ENCODE results near the gene OR4L1. TPM values are rescaled to one million over a fixed set of nuclear protein-coding genes. Genes with fewer than 3 reads are reported as not detected.
"Not testable (repeated sequence)": the region's sequence is repeated elsewhere in the genome, so short reads cannot be mapped to it uniquely, and the experiment has no call there.

The OR4L1 gene
- polyA plus RNA-seq, 1 of the 3 experiments (the other 2 are of a cell fraction): not detected

DNA sequence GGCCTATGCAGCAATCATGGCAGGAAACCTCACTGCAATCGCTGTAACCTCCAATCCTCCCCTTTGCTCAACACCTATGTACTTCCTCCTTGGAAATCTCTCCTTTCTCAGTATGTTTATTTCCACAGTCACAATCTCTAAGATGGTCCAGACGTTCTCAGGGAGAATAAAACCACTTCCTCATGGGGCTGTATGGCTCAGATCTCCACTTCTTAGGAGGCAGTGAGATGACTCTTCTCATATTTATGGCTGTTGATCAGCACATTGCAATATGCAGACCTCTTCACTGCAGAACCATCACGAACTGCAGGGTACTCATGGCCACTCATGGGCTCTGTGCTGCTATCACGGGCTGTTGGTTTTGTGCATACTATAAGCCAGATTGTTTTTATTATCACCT lies 33.6 kb downstream of the OR4L1 start (continued):
- no peak for TF ChIP-seq RXRA (IDR thresholded peaks at IDR 0.05; ENCODE audit: borderline replicate concordance, low read depth)
- TF ChIP-seq FOXJ3 (CRISPR knock-in tag; IDR thresholded peaks at IDR 0.05): no peak
- no peak for TF ChIP-seq POLR2AphosphoS5 (IDR thresholded peaks at IDR 0.05; ENCODE audit: low read depth, low read length)
- TF ChIP-seq, protein P1, sequence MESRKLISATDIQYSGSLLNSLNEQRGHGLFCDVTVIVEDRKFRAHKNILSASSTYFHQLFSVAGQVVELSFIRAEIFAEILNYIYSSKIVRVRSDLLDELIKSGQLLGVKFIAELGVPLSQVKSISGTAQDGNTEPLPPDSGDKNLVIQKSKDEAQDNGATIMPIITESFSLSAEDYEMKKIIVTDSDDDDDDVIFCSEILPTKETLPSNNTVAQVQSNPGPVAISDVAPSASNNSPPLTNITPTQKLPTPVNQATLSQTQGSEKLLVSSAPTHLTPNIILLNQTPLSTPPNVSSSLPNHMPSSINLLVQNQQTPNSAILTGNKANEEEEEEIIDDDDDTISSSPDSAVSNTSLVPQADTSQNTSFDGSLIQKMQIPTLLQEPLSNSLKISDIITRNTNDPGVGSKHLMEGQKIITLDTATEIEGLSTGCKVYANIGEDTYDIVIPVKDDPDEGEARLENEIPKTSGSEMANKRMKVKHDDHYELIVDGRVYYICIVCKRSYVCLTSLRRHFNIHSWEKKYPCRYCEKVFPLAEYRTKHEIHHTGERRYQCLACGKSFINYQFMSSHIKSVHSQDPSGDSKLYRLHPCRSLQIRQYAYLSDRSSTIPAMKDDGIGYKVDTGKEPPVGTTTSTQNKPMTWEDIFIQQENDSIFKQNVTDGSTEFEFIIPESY (IDR thresholded peaks at IDR 0.05; ENCODE audit: borderline replicate concordance, low read depth): no peak

DNA sequence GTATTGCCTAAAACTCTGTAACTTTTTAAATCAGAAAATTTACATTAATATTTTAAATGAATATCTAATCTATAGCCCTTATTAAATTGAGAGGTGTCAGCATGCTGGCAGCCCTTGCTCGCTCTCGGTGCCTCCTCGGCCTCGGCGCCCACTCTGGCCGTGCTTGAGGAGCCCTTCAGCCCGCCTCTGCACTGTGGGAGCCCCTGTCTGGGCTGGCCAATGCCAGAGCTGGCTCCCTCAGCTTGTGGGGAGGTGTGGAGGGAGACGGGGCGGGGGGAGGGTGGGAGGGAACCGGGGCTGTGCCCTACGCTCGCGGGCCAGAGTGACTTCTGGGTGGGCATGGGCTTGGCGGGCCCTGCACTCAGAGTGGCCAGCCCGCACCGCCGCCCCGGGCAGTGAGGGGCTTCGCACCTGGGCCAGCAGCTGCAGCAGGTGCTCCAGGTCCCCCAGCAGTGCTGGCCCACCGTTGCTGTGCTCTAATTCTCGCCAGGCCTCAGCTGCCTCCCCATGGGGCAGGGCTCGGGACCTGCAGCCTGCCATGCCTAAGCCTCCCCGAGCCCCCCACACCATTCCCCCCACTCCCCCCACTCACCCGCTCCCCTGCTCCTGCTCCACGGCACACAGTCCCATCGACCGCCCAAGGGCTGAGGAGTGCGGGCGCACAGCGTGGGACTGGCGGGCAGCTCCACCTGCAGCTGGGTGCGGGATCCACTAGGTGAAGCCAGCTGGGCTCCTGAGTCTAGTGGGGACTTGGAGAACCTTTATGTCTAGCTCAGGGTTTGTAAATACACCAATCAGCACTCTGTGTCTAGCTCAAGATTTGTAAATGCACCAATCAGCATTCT lies 39.3 kb downstream of the OR4L1 start:
- H3K79me2 ChIP-seq (ENCODE audit: insufficient read depth); H3K4me2 ChIP-seq; H3K4me1 ChIP-seq (ENCODE audit: control insufficient read depth in 1 of 2, insufficient read depth in 2 of 2, low read depth in 1 of 2, low read length in 1 of 2); H3K27me3 ChIP-seq (ENCODE audit: insufficient read depth); H3K36me3 ChIP-seq (replicated peaks in 1 of 2; ENCODE audit: control insufficient read depth in 1 of 2, insufficient read depth in 2 of 2, low read length in 1 of 2); H4K20me1 ChIP-seq (ENCODE audit: insufficient read depth); H3K4me3 ChIP-seq (ENCODE audit: low read depth in 2 of 2, low read length in 1 of 2); H3K9ac ChIP-seq; DNase-seq; H3K9me2 ChIP-seq; CTCF ChIA-PET; H2AFZ ChIP-seq (ENCODE audit: low read depth); H3F3A ChIP-seq (replicated peaks; ENCODE audit: insufficient read depth); POLR2A ChIA-PET; H3K27ac ChIP-seq (ENCODE audit: low read depth in 2 of 2, low read length in 1 of 2); H3K9me3 ChIP-seq: not testable (repeated sequence)
- WGBS (ENCODE audit: low lambda C conversion rate): 7% methylated on average over 17 of the region's 32 CpGs

DNA sequence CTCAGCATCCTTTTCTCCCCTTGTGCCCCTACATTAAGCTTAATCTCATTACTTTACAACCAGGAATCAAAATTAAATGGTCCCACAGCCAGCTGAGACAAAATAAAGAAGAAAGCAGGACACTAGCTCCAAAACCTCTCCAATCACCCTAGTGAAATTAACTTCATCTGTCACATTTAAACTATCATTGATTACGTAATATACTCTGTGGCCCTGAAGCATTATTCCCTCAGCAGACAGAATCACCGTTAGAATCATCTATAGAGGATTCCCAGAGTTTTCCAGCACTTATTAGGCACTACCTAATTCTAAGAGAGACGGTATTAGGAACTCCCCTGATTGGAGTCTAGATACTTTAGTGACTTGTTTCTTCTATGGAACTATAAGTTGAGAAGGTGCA lies 50.6 kb downstream of the OR4L1 start, which contains the start of gene OR4K17:
OR4K17 (plus strand) TSS at position 302 of the 400 bp plus-strand sequence. CDS start 6,761 bp downstream, outside the sequence.
- Histone ChIP-seq H3K9me3 (no peaks in the 10 kb centered on the region), H4K20me1 (ENCODE audit: insufficient read depth) (no peaks in the 10 kb centered on the region), H3K4me2 (no peak within 1 kb of the TSS), H3K79me2 (ENCODE audit: insufficient read depth) (no peaks in the 10 kb centered on the region), H3K9ac (no peak within 1 kb of the TSS), H3K36me3 (replicated peaks in 1 of 2; ENCODE audit: control insufficient read depth in 1 of 2, insufficient read depth in 2 of 2, low read length in 1 of 2) (no peaks in the 10 kb centered on the region), H2AFZ (ENCODE audit: low read depth) (no peak within 1 kb of the TSS), H3K4me3 (ENCODE audit: low read depth in 2 of 2, low read length in 1 of 2) (no peak within 1 kb of the TSS), H3K27ac (ENCODE audit: low read depth in 2 of 2, low read length in 1 of 2) (no peak within 1 kb of the TSS), H3K9me2 (no peaks in the 10 kb centered on the region), H3F3A (replicated peaks; ENCODE audit: insufficient read depth) (no peaks in the 10 kb centered on the region), H3K4me1 (ENCODE audit: control insufficient read depth in 1 of 2, insufficient read depth in 2 of 2, low read depth in 1 of 2, low read length in 1 of 2) (no peaks in the 10 kb centered on the region), H3K27me3 (ENCODE audit: insufficient read depth) (no peaks in the 10 kb centered on the region)
- no peak for DNase-seq
- CTCF ChIA-PET: interaction anchor here (0.9 kb wide), 1 partner anchor 22 kb away, joined by 3 read pairs; no protein-coding TSS in a partner anchor
- WGBS (ENCODE audit: low lambda C conversion rate): 2% methylated on average over 3 of the region's 3 CpGs
- POLR2A ChIA-PET: no interaction called here
- TF ChIP-seq GATA2 (CRISPR knock-in tag; IDR thresholded peaks at IDR 0.05) (no peak), TEAD4 (IDR thresholded peaks at IDR 0.05; ENCODE audit: borderline replicate concordance, insufficient read depth) (no peak)
- TF ChIP-seq, protein P2, sequence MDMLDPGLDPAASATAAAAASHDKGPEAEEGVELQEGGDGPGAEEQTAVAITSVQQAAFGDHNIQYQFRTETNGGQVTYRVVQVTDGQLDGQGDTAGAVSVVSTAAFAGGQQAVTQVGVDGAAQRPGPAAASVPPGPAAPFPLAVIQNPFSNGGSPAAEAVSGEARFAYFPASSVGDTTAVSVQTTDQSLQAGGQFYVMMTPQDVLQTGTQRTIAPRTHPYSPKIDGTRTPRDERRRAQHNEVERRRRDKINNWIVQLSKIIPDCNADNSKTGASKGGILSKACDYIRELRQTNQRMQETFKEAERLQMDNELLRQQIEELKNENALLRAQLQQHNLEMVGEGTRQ (IDR thresholded peaks at IDR 0.05; ENCODE audit: borderline replicate concordance, low read depth, low read length): no peak

Small RNA genes within 50 kb of the gene (small RNA-seq; reads per million reads assigned to genes)
- 0 reads per million in 7 experiments for gene RNA5SP380

Other genes starting within 250 kb of the OR4L1 start
- gene OR4K2, start 184.9 kb upstream of the OR4L1 start, polyA plus RNA-seq (2012; rRNA removed): not detected in 2 replicates
- gene OR4K5, start 139.4 kb upstream of the OR4L1 start, polyA plus RNA-seq (2012; rRNA removed): not detected in 2 replicates
- not detected in 2 replicates for gene OR4K1, start 129.1 kb upstream of the OR4L1 start, polyA plus RNA-seq (2012; rRNA removed)
- not detected in 2 replicates for gene OR4K15, start 84.5 kb upstream of the OR4L1 start, polyA plus RNA-seq (2012; rRNA removed)
- gene OR4Q2, start 57.9 kb upstream of the OR4L1 start, polyA plus RNA-seq (2012; rRNA removed): not detected in 2 replicates
- not detected in 2 replicates for gene OR4K14, start 40.7 kb upstream of the OR4L1 start, polyA plus RNA-seq (2012; rRNA removed)
- not detected in 2 replicates for gene OR4K13, start 24.0 kb upstream of the OR4L1 start, polyA plus RNA-seq (2012; rRNA removed)
- gene OR4K17, start 50.7 kb downstream of the OR4L1 start, polyA plus RNA-seq (2012; rRNA removed): not detected in 2 replicates
- not detected in 2 replicates for gene OR4N5, start 78.8 kb downstream of the OR4L1 start, polyA plus RNA-seq (2012; rRNA removed)
- not detected in 2 replicates for gene OR11G2, start 130.9 kb downstream of the OR4L1 start, polyA plus RNA-seq (2012; rRNA removed)
- gene OR11H6, start 163.7 kb downstream of the OR4L1 start, polyA plus RNA-seq (2012; rRNA removed): not detected in 2 replicates
- not detected in 2 replicates for gene OR11H7, start 168.9 kb downstream of the OR4L1 start, polyA plus RNA-seq (2012; rRNA removed)
- gene OR11H4, start 179.2 kb downstream of the OR4L1 start, polyA plus RNA-seq (2012; rRNA removed): not detected in 2 replicates
- 14.6 and 15.7 TPM in 2 replicates for gene TTC5, start 245.9 kb downstream of the OR4L1 start, polyA plus RNA-seq (2012; rRNA removed)

Data from SK-N-SH (cell line).